Parathyroid adenoma (tissue), 2 donors: ENCODE measurements around the gene NAPB.

ENCODE experiments used
- H2AFZ ChIP-seq: fragments of 300-600 bp; sonication (generic); one replicate; pipeline ENCODE4 v1.7.0; 2017; ENCODE audit warnings: antibody characterized with exemption, mild to moderate bottlenecking
- H3K27ac ChIP-seq: fragments of 300-600 bp; sonication (generic); one replicate; pipeline ENCODE4 v1.7.0; 2017
- H3K27me3 ChIP-seq: fragments of 300-600 bp; sonication (generic); one replicate; pipeline ENCODE4 v1.7.0; 2017; ENCODE audit warnings: low read length; ENCODE audit not compliant: control insufficient read depth, insufficient read depth
- H3K36me3 ChIP-seq: fragments of 300-600 bp; sonication (generic); one replicate; pipeline ENCODE4 v1.7.0; 2017; ENCODE audit warnings: low read length; ENCODE audit not compliant: control insufficient read depth, insufficient read depth
- H3K4me1 ChIP-seq: fragments of 300-600 bp; sonication (generic); one replicate; pipeline ENCODE4 v1.7.0; 2017; ENCODE audit warnings: control low read depth
- H3K4me2 ChIP-seq: fragments of 300-600 bp; sonication (generic); one replicate; pipeline ENCODE4 v1.7.0; 2017; ENCODE audit warnings: low read length
- H3K4me3 ChIP-seq: fragments of 300-600 bp; sonication (generic); one replicate; pipeline ENCODE4 v1.7.0; 2017; ENCODE audit warnings: low read depth, low read length
- H3K79me2 ChIP-seq: fragments of 300-600 bp; sonication (generic); one replicate; pipeline ENCODE4 v1.7.0; 2017; ENCODE audit warnings: control low read depth
- H3K9ac ChIP-seq: fragments of 300-600 bp; sonication (generic); one replicate; pipeline ENCODE4 v1.7.0; 2017; ENCODE audit warnings: mild to moderate bottlenecking
- H3K9me3 ChIP-seq: fragments of 300-600 bp; sonication (generic); one replicate; pipeline ENCODE4 v1.7.0; 2017; ENCODE audit warnings: low read length; ENCODE audit not compliant: control insufficient read depth
- TF ChIP-seq, protein P1 (sequence below): fragments of 300-600 bp; sonication (generic); IDR thresholded peaks from one replicate; pipeline ENCODE4 v1.7.0; 2017; ENCODE audit warnings: antibody characterized with exemption, mild to moderate bottlenecking
- donor health status: primary hyperparathyroidism.

Gene NAPB

GRCh38 chr20:23334111-23334510 is 87.2 kb downstream of the NAPB start:
- H3K4me2 ChIP-seq, result no peak overlapping the region
- TF ChIP-seq, protein P1, sequence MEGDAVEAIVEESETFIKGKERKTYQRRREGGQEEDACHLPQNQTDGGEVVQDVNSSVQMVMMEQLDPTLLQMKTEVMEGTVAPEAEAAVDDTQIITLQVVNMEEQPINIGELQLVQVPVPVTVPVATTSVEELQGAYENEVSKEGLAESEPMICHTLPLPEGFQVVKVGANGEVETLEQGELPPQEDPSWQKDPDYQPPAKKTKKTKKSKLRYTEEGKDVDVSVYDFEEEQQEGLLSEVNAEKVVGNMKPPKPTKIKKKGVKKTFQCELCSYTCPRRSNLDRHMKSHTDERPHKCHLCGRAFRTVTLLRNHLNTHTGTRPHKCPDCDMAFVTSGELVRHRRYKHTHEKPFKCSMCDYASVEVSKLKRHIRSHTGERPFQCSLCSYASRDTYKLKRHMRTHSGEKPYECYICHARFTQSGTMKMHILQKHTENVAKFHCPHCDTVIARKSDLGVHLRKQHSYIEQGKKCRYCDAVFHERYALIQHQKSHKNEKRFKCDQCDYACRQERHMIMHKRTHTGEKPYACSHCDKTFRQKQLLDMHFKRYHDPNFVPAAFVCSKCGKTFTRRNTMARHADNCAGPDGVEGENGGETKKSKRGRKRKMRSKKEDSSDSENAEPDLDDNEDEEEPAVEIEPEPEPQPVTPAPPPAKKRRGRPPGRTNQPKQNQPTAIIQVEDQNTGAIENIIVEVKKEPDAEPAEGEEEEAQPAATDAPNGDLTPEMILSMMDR, result no peak
- no peak overlapping the region for H3K4me3 ChIP-seq
- no peak overlapping the region for H3K27ac ChIP-seq
- no peaks in the 10 kb centered on the region for H3K4me1 ChIP-seq
- H3K79me2 ChIP-seq, result no peaks in the 10 kb centered on the region
- H2AFZ ChIP-seq, result no peak overlapping the region
- H3K36me3 ChIP-seq, result no peaks in the 10 kb centered on the region
- no peaks in the 10 kb centered on the region for H3K9me3 ChIP-seq
- H3K27me3 ChIP-seq, result no peaks in the 10 kb centered on the region
- no peak overlapping the region for H3K9ac ChIP-seq

- Histone ChIP-seq H2AFZ (no peak overlapping the region), H3K4me3 (no peak overlapping the region), H3K9ac (no peak overlapping the region), H3K4me2 (no peak overlapping the region), H3K27me3 (no peaks in the 10 kb centered on the region), H3K9me3 (no peaks in the 10 kb centered on the region), H3K36me3 (no peaks in the 10 kb centered on the region), H3K27ac (no peak overlapping the region), H3K4me1 (no peaks in the 10 kb centered on the region), H3K79me2 (no peaks in the 10 kb centered on the region)
- TF ChIP-seq, protein P1, result no peak
Observed at GRCh38 chr20:23332467-23332866, 88.8 kb downstream of the NAPB start.

DNA sequence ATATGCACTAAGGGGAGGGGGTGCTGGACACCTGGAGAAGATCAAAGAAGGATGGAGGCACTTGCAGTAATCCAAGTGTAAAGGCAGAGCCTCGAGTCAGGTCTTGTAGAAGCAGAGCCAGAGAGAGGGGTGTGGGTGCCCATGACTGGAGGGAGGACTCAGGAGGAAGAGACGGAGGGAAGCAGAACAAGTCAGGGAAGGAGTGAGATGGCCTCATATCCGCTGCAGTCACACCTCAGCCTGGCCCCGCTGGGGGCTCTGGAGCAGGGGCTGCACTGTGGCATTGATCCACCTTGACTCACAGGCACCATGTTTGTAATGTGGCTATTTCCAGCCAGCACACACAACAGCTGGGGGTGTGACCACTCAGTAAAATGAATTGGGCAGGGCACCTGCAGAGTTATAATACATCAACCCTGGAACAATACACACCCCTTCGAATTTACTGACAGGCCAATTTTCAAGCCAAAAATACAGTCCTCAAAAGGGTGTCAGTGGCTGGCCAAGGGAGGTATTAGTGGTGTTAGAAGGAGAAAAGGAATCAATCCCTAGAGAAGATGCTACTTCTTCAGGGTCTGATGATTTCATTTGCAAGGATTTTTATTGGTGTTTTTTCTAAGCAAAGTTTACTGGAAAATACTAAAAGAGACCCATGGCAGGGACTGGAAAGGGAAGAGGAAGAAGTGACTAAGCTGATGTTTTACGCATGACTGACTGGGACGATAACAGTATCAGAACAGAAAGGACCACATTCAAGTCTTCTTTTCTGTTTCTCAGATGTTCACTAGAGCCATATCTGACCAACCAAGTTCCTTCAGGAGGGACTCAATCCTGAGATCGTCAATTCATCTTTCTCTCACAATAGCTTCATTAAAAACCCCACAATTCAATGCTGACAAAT is 89.6 kb downstream of the NAPB start:
- Histone ChIP-seq H3K27ac (no peak overlapping the region), H3K4me3 (no peak overlapping the region)

GRCh38 chr20:23327617-23328333 is 93.5 kb downstream of the NAPB start:
- no peak overlapping the region for H3K9ac ChIP-seq
- no peaks in the 10 kb centered on the region for H3K36me3 ChIP-seq
- no peaks in the 10 kb centered on the region for H3K27me3 ChIP-seq
- no peaks in the 10 kb centered on the region for H3K9me3 ChIP-seq
- no peak overlapping the region for H3K4me2 ChIP-seq
- no peak overlapping the region for H3K27ac ChIP-seq
- H3K4me1 ChIP-seq, result no peaks in the 10 kb centered on the region
- H3K4me3 ChIP-seq, result no peak overlapping the region
- no peaks in the 10 kb centered on the region for H3K79me2 ChIP-seq
- TF ChIP-seq, protein P1, result no peak
- H2AFZ ChIP-seq, result no peak overlapping the region

More for the DNA sequence above, 89.6 kb downstream of the NAPB start:
- Histone ChIP-seq H3K4me2 (no peak overlapping the region), H3K36me3 (no peaks in the 10 kb centered on the region), H3K9me3 (no peaks in the 10 kb centered on the region), H3K27me3 (no peaks in the 10 kb centered on the region), H2AFZ (no peak overlapping the region), H3K9ac (no peak overlapping the region), H3K4me1 (no peaks in the 10 kb centered on the region), H3K79me2 (no peaks in the 10 kb centered on the region)
- TF ChIP-seq, protein P1, result no peak
